ENCODE measurements around the gene CEP192.

Gene CEP192

DNA sequence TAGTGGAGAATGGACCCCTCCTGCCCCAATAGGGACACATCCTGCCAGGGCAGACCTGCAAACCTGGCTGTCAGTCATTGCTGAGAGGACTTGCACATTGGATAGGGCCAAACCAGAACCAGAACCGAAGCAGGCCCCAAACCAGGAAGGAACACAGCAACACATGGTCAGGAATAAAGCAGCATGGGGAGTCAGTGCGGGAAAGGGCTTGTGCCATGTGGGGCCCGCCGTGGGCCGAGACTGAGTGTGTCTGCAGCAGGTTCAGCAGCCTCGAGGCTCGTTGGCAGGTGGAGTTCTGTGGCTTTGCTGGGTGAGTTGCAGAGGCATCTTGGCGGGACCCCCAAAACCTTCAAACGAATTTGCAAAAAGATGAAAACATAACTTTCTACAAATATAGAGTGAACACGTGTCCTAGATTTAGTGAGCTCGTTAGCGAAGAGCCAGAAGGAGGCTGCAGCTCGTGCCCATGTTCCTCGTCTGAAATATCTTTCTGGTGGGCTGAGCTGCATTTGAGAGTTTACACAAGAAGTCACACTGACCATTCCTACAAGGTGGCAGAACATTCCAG is 182.5 kb downstream of the CEP192 start:
- no peak for DNase-seq (ENCODE audit: low read depth)
- H3K4me3 ChIP-seq (ENCODE audit: low read depth, low read length), result no peak overlapping the region
- TF ChIP-seq, protein P1, sequence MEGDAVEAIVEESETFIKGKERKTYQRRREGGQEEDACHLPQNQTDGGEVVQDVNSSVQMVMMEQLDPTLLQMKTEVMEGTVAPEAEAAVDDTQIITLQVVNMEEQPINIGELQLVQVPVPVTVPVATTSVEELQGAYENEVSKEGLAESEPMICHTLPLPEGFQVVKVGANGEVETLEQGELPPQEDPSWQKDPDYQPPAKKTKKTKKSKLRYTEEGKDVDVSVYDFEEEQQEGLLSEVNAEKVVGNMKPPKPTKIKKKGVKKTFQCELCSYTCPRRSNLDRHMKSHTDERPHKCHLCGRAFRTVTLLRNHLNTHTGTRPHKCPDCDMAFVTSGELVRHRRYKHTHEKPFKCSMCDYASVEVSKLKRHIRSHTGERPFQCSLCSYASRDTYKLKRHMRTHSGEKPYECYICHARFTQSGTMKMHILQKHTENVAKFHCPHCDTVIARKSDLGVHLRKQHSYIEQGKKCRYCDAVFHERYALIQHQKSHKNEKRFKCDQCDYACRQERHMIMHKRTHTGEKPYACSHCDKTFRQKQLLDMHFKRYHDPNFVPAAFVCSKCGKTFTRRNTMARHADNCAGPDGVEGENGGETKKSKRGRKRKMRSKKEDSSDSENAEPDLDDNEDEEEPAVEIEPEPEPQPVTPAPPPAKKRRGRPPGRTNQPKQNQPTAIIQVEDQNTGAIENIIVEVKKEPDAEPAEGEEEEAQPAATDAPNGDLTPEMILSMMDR (IDR thresholded peaks at IDR 0.05; ENCODE audit: low read depth, low read length, missing control alignments), result no peak

All from GM12864 (cell line).